GM18499 (cell line): Measurements from ENCODE around the gene ALDH1L1.

ENCODE experiments used
- ATAC-seq: cut with Tn5 transposase; IDR thresholded peaks from one replicate; pipeline ENCODE4 v1.9.1; 2021; ENCODE audit warnings: moderate number of reproducible peaks; ENCODE audit not compliant: insufficient read depth, unreplicated experiment

Gene ALDH1L1

DNA sequence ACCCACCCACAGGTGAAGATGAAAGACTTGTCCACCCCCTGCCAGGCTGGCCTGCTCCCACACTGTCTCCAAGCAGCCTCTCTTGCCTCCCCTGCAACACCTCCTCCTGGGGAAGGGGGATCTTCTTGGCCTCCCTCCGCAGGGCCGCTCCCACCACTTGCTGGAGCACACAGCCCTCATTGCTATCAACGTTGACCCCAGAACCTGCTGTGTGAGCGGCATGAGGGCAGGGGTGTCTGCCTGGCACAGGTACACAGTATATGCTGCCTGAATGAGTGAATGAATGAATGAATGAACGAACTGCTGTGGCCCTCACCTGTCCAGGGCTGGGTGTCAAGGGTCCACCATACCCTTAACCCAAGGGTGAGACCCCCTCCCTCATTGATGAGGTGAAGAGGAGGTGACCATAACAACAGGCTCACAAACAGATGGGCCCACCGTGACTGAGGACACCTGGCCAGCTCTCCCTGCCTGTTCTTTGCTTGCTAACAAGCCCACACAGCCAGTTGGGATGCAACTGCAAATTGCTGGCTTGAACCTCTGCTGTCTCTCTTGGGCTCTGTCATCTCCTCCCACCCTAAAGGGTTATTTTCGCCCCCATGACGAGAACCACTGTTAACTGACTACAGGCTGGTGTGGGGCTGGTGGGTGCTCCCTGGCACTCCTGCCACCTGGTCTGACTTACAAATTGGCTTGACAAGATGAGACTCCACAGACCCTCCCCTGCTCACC is 118.9 kb downstream of the ALDH1L1 start:
- no peak for ATAC-seq

DNA sequence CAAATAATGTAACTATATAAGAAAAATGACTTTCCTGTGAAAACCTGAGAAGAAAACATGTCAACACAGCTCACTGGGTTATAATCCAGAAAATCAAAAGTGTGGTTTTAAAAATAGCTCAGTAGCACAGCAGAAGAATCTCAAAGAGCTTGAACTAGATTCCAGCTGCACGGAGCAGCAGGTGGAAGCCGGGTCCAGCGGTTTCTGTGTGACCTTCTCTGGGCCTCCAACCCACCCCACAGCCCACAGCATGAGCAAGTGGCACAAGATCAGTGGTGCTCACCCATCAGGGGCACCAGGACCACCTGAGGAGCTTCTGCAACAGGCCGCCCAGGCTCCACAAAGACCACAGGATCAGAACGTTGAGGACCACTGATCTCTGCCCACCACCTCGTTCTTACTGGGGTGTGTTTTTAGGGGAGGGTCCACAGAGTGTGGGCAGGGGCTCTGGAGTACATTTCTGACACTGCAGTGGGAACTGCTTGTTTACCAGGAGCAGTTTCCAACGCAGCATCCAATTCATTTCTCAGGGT is 119.7 kb downstream of the ALDH1L1 start:
- no peak for ATAC-seq

DNA sequence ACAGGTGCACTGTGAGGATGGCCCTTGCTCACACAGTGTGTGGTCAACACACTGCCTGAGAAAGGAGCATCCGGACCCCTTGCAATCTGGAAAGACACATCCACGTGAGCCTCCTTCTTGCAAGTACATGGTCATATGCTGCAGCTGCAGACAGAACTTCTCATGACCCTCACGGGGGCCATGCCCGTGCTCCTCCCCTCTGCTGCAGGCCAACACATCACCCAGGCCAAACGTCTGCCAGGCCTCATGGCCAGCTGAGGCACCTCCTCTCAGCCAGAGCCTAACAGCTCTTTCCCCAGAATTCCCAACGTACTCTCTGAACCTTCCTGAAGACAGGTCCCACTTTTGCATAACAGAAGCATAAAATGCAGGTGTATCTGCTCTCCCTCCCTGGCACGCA is 121.7 kb downstream of the ALDH1L1 start:
- ATAC-seq = no peak

DNA sequence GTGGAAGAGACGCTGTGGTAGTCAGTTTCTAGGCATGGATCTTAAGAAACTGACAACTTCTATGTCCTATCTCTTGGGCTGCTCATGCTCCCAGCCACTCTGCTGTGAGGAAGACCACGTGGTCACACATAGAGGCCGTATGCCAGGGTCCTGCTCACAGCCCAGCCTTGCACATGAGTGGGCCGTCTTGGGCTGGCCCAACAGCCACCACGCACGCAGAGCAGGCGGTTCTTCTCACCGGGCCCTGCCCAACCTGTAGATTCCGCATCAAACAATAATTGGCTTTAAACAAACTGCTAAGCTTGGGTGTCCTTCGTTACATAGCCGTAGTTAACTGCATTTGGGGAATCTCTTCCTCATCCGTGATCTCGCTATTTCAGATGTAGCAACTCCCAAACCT is 122.5 kb downstream of the ALDH1L1 start:
- no peak for ATAC-seq

DNA sequence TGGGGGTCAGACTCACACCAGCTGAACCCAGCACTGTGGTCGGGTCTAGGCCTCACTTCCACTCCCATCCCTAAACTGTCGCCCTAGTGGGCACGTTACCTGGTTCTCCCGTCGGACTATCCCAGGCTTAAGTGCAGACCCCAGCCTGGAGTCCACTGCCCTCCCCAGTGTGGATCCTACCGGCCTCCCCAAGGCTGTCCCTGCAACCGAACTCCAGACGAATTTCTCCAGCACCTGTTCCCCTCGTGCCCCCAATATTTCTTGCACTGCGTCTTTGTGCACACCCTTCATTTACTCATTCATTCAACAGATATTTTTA is 122.9 kb downstream of the ALDH1L1 start:
- no peak for ATAC-seq

DNA sequence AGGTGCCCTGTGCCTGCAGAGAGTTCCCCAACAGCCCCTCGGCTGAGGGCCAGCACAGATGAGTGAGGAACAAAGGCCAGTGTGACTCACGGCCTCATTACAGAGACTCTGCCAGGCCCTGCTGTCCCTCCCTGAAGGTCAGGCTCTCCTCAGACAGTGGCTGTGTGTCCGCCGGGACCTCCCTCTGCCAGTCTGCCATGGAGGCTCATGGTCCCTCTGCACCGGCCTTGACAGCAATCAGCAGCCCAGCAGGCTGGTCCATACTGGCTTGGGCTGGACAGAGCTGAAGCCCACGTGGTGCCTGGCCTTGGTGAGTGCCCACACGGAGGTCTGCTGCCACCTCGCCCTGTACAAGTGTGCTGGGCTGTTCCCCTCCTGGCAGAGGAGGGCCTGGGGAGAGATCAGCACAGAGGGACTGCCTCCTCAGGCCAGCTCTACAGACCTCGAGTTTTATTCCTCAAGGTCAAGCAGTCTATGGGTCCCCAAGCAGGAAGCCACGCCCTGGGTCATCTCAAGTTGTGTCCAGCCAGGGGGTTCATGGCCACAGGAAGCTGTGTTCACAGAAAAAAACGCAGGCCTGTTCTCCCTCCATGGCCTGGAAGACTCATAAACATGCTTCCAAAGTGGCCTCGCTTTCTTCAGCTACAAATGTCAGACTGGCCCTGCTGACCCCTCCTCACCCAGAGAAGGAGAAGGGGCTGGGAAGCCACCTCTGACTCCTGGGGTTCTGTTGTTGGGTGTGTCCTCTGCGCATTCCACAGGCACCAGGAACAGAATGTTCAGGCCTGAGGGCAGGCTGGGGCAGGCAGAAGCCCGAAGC is 123.5 kb downstream of the ALDH1L1 start:
- no peak for ATAC-seq

DNA sequence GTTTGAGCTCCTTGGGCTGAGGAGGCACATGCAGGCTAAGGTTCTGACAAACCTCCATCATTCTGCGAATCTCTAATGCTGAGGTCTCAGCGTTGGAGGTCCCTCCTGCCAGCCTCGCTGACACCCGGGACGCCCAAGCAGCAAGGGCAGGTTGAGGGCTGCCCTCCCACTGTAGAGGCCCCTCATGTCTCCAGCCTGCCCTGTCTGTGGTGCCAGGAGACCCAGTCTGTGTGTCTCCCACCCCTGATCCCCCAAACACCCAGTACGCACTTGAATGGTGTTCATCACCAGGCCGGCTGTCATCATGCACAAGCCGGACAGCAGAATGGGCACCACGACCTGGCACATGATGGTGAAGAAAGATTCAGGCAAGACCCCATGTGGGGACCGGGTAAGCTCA is 124.3 kb downstream of the ALDH1L1 start:
- ATAC-seq = no peak

DNA sequence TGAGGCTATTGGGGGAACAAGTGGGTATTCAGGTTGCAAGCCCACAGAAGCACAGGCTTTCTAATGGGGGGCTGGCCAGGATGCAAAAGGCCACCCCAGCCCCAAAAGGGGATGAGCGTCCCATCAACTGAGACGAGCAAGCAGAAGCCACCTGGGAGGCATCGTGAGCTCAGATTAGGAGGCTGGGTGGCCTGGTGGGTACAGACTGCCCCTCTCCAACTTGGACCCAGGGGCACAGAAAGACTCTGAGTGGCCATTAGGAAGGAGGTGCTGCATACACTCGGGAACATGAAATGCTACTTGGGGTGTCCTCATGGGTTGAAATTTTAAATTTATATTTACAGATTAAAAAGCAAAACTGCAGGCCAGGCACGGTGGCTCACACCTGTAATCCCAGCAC is 125.5 kb downstream of the ALDH1L1 start:
- ATAC-seq = no peak

DNA sequence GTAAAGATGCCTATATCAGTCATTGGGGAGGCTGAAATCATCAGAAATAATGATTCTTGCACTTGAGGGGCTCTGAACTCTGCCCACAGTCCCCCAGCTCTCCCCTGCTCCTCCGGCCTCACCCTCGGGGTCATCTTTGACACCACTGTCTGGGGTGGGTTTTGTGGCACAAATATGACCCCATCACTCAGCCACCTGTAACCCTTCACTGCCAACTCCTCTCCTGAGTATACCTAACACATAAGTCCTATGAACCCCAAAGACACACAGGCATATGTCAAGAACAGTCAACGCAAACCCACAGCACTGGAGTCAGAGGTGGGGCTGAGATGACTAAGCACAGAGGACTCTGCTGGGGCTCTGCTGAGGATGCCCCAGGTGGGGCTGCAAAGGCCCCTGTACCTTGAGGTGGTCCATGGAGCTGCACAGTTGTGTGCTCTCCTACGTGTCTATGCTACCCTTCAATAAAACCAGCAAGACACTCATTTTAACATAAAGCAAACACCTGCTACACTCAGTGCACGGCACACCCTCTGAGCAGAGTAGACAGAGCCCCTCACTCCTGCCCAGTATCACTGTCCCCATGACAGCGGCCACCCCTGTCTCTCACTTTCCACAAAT is 126.3 kb downstream of the ALDH1L1 start:
- no peak for ATAC-seq
